GM18873 (cell line): ENCODE data around the gene RBM7.

ENCODE experiments used
- ATAC-seq: cut with Tn5 transposase; IDR thresholded peaks from one replicate; pipeline ENCODE4 v1.9.1; 2021; ENCODE audit warnings: mild to moderate bottlenecking, moderate library complexity, moderate number of reproducible peaks; ENCODE audit not compliant: unreplicated experiment, low FRiP score

Gene RBM7

DNA sequence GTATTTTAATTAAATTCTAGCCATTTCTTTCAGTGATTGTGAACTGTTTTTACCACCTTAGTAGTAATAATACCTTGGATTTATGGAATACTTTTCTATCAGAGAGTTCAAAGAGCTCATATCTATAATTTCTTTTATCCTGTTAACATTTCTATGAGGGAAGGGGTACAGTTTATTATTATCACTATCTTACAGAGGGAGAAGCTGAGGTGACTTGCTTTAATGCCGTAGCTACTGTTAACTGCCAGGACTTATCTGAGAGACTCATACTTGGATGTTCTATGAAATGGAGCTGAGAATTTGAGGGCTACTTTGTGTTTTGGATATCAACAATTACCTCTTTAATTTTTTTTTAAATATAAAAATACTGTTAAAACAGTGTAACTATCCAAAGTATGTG, 42.1 kb downstream of the RBM7 start:
- ATAC-seq = no peak

DNA sequence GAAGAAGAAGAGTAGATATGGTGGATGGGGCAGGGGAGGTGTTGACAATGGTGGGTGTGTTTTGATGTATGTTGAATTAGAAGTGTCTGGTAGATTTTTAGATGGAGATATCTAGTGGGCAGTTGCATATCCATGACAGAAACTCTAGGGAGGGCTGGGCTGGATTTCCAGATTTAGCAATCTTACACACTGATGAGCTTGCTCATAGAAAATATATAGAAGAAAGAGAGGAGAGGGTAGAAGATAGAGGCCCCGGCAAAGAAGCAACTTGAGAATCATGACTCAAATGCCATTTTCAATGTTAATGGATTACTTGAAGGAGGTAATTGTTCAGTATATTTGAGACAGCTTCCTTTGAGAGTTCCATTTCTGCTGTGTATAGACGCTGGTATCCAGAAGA, 47.0 kb downstream of the RBM7 start:
- no peak for ATAC-seq

DNA sequence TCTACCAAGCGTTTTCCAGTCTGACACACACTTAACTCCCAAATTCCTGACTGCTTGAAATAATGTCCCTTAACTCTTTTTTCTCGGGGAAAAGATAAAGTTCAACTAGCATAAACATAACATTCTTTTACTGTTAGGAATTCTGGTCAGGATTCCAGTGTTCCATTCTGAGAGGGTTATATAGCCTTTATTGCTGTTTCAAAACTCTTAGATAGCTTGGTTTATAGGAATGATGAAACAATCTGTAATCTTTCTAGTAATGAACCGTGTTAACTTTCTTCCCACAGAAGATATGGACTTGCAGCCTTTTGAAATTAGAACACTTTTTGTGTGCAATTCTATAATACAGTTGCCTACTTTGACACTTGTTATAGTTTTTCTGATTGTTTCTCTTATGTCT, 47.4 kb downstream of the RBM7 start:
- ATAC-seq = no peak

DNA sequence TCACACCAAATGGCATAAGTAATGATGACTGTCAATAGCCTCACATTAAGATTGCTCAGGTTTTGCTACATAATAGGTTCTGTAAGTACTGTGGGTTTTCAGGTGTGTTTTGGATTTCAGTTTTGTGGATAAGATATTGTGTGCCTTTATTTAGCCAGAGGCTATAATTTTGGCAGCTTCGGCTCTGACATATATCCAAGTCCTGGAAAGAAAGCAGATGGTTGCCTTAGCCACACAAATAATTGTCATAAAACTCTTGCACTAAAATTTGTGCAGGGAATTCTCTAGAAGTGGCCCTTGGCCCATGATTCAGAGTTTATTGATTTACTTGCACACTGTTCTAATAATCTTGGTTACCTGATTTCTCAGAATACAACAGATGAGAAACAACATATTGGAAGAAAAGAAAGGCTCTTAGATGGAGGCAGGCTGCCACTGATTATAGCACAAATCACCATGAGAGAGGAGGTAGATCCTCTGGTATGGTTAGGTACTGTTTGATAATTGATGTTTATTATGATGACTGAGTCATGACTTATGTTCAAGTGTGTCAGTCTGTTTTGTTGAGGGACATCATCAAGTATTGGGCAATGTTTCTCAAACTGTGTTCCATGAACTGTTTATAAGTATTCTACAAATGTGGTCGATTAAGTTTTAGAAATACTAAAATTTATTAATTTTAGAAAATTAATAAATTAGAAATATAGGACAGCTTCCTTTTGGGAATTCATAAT, 48.5 kb downstream of the RBM7 start:
- no peak for ATAC-seq

DNA sequence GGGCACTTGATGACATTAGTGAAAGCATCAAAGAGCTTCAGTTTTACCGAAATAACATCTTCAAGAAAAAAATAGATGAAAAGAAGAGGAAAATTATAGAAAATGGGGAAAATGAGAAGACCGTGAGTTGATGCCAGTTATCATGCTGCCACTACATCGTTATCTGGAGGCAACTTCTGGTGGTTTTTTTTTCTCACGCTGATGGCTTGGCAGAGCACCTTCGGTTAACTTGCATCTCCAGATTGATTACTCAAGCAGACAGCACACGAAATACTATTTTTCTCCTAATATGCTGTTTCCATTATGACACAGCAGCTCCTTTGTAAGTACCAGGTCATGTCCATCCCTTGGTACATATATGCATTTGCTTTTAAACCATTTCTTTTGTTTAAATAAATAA, 49.4 kb downstream of the RBM7 start:
- ATAC-seq = no peak

DNA sequence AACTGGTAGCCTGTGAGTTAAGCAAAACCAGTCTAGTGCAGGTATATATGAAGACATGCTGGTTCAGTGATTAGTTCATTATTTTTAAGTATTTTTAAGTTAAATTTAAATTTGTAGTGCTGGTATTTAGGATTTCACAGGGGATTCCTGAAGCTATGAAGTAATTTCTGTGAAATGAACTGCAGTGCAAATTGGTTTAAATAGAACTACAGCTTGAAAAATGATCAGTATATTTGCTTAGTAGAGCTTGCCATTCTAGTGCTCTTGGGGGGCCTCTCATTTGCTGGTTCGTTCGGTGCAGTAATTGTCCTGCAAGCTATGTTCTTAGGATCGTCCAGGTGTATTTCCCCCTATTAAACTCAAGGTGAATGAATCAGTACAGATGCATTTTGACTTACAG, 51.9 kb downstream of the RBM7 start:
- ATAC-seq = no peak
